B cell (primary cell): ENCODE measurements around the gene CD59.

Experiments
- EZH2 ChIP-seq: IDR thresholded peaks from 2 replicates; pipeline ENCODE4 v1.6.1; 2012; ENCODE audit warnings: borderline replicate concordance, low read depth, mild to moderate bottlenecking, moderate library complexity, low read length; ENCODE audit not compliant: insufficient read depth, poor library complexity, severe bottlenecking
- TF ChIP-seq, protein P1 (sequence below): fragments of 200-600 bp; IDR thresholded peaks from one replicate; pipeline ENCODE4 v1.8.0; 2022; ENCODE audit warnings: antibody characterized with exemption, mild to moderate bottlenecking

DNA sequence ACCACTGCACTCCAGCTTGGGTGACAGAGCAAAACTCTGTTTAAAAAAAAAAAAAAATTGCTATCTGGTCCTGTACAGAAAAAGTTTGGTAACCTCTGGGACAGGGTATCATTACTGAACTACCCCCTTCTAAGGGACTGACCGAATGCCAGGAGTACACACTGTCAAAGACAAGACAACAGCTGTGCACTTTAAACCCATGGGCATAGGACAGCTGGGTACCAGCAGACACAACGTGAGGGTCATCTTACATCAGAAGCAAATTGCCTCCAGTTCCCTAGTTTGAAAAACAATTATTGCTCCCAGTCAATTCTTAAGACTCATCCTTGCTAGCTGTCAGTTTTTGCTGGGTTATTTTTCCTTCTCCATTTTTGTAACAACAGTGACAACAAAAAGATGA lies 17.8 kb downstream of the CD59 start:
- TF ChIP-seq, protein P1, sequence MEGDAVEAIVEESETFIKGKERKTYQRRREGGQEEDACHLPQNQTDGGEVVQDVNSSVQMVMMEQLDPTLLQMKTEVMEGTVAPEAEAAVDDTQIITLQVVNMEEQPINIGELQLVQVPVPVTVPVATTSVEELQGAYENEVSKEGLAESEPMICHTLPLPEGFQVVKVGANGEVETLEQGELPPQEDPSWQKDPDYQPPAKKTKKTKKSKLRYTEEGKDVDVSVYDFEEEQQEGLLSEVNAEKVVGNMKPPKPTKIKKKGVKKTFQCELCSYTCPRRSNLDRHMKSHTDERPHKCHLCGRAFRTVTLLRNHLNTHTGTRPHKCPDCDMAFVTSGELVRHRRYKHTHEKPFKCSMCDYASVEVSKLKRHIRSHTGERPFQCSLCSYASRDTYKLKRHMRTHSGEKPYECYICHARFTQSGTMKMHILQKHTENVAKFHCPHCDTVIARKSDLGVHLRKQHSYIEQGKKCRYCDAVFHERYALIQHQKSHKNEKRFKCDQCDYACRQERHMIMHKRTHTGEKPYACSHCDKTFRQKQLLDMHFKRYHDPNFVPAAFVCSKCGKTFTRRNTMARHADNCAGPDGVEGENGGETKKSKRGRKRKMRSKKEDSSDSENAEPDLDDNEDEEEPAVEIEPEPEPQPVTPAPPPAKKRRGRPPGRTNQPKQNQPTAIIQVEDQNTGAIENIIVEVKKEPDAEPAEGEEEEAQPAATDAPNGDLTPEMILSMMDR, result no peak
- no peak for TF ChIP-seq EZH2
